Thyroid gland (tissue), 4 donors: ENCODE results near the gene ACSBG1. TPM values are rescaled to one million over a fixed set of nuclear protein-coding genes. Genes with fewer than 3 reads are reported as not detected.

Experiments used
- DNase-seq, 2 donors: peaks; one replicate each; pipeline ENCODE4 v3.0.0-alpha.2; 2019
- H3K27ac ChIP-seq, 3 donors: fragments of 200-600 bp; sonication (generic); 1 replicate in 2 of 3; 2 replicates in 1 of 3; pipeline ENCODE4 v1.5.1; 2016 to 2019; ENCODE audit warnings: mild to moderate bottlenecking in 1 of 3, moderate library complexity in 1 of 3
- H3K27me3 ChIP-seq: fragments of 200-600 bp; sonication (generic); one replicate; pipeline ENCODE4 v1.5.1; 2019
- H3K36me3 ChIP-seq, 2 donors: fragments of 200-600 bp; sonication (generic); one replicate each; pipeline ENCODE4 v1.5.1; 2016 to 2019
- H3K4me1 ChIP-seq, 2 donors: fragments of 200-600 bp; sonication (generic); one replicate each; pipeline ENCODE4 v1.5.1; 2017 to 2019
- H3K4me3 ChIP-seq, 3 donors: fragments of 200-600 bp; sonication (generic); replicated peaks in 1 of 3; 1 replicate in 2 of 3; 2 replicates in 1 of 3; pipeline ENCODE4 v1.5.1; 2016; ENCODE audit warnings: mild to moderate bottlenecking in 1 of 3
- H3K9me3 ChIP-seq: fragments of 200-600 bp; sonication (generic); one replicate; pipeline ENCODE4 v1.5.1; 2017
- CTCF ChIP-seq, 6 experiments: fragments of 200-600 bp in 3 of 6; fragments of 450-650 bp in 3 of 6; sonication (generic) in 3 of 6; IDR thresholded peaks; one replicate each; pipeline ENCODE4 v1.5.1; 2016 to 2019; ENCODE audit warnings: antibody characterized with exemption in 6 of 6, mild to moderate bottlenecking in 2 of 6, inconsistent platforms in 1 of 6, moderate library complexity in 1 of 6
- POLR2A ChIP-seq, 2 donors: fragments of 450-650 bp; IDR thresholded peaks; one replicate each; pipeline ENCODE4 v1.6.1; 2017; ENCODE audit warnings: antibody characterized with exemption in 2 of 2, mild to moderate bottlenecking in 2 of 2, moderate library complexity in 1 of 2
- WGBS, 2 donors: methylation state at CpG; one replicate each; pipeline ENCODE4 v1.1.5; 2017; 5-methylcytosine and 5-hydroxymethylcytosine counted together
- intact Hi-C: fragments of 100-400 bp; cut with DNase I; formaldehyde crosslinking; loops from one replicate; pipeline ENCODE4 v1.15.1; 2023
- total RNA-seq, 4 donors: library from RNA; depleted of rRNA; stranded (reverse); fragments of >200 nt; gene quantifications; one replicate each; pipeline ENCODE4 v1.2.3, GENCODE V29; 2016

The ACSBG1 gene
- total RNA-seq, 4 donors from 2014 or later, result not detected

DNA sequence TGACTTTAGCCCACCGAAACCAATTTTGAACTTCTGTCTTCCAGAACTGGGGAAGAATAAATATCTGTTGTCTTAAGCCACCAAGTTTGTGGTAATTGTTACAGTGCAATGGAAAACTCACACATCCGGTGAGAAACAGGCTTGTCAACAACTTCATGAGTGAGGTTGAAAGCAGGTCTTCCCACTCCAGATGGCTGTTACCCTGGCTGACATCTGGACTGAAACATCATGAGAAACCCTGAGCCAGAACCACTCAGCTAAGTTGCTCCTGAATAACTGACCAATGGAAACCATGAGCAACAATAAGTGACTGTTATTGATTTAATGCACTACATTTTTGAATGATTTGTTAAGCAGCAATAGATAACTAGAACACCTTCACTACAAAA, 10.3 kb downstream of the ACSBG1 start:
- H3K4me3 ChIP-seq, result no peak overlapping the region
- H3K27ac ChIP-seq, result no peak overlapping the region
- no peaks in the 10 kb centered on the region for H3K27me3 ChIP-seq
- TF ChIP-seq CTCF (IDR thresholded peaks at IDR 0.05) (no peak), POLR2A (IDR thresholded peaks at IDR 0.05) (no peak)
- WGBS, 2 donors, result 71 to 76% methylated on average over 2 of the region's 2 CpGs
- intact Hi-C loops, result no loop called here
- no peak for DNase-seq
- H3K9me3 ChIP-seq, result no peaks in the 10 kb centered on the region
- no peaks in the 10 kb centered on the region for H3K36me3 ChIP-seq
- H3K4me1 ChIP-seq, result no peaks in the 10 kb centered on the region

GRCh38 chr15:78223396-78224022, 10.9 kb downstream of the ACSBG1 start:
- Histone ChIP-seq H3K4me3 (no peak overlapping the region), H3K4me1 (no peaks in the 10 kb centered on the region), H3K36me3 (no peaks in the 10 kb centered on the region), H3K9me3 (no peaks in the 10 kb centered on the region), H3K27ac (no peak overlapping the region), H3K27me3 (no peaks in the 10 kb centered on the region)
- DNase-seq, result no peak
- intact Hi-C loops, result no loop called here
- WGBS, 2 donors, result 68 to 75% methylated on average over 4 of the region's 4 CpGs
- TF ChIP-seq CTCF (IDR thresholded peaks at IDR 0.05) (no peak), POLR2A (IDR thresholded peaks at IDR 0.05) (no peak)

DNA sequence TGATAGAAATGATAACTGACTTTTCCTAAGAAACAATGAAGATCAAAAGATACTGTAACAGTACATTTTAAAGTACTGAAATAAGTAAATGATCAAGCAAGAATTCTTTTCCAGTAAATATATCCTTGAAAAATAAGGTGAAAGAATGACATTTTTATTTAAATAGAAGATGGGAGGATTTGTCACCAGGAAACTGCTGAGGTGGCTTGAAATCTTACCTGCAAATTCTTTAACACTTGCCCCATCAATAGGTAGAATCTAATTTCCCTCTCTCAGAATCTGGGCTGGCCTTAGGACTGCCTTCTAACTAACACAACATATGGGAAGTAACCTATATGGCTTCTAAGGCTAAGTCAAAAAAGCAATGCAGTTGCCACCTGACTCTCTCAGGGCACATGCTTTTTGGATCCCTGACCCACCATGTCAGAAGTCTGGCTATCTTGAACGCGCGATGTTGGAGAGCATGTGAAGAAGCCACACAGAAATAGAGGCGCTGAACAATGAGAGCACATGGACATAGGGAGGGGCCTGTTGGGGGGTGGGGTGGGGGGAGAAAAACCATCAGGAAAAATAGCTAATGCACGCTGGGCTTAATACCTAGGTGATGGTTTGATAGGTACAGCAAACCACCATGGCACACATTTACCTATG, 11.5 kb downstream of the ACSBG1 start:
- H3K36me3 ChIP-seq, result no peaks in the 10 kb centered on the region
- no peak overlapping the region for H3K27ac ChIP-seq
- H3K4me3 ChIP-seq, result no peak overlapping the region
- no peaks in the 10 kb centered on the region for H3K9me3 ChIP-seq
- no peak for DNase-seq
- WGBS, 2 donors, result 83 to 92% methylated on average over 5 of the region's 5 CpGs
- no peaks in the 10 kb centered on the region for H3K4me1 ChIP-seq
- intact Hi-C loops, result no loop called here
- H3K27me3 ChIP-seq, result no peaks in the 10 kb centered on the region
- TF ChIP-seq CTCF (IDR thresholded peaks at IDR 0.05) (no peak), POLR2A (IDR thresholded peaks at IDR 0.05) (no peak)

DNA sequence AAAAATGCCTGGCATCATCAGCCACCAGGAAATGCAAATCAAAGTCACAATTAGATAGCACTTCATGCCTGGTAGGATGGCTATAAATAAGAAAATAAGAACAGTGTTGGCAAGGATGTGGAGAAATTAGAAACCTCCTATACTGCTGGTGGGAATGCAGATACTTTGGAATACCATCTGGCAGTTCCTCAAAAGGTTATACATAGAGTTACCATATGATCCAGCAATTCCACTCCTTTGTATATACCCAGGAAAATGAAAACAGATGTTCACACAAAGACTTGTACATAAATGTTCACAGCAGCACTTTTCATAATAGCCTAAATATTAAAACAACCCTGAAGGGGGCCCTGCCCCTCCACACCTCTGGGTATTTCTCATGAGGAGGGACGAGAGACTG, 13.7 kb downstream of the ACSBG1 start:
- no peak overlapping the region for H3K4me3 ChIP-seq
- no peaks in the 10 kb centered on the region for H3K9me3 ChIP-seq
- WGBS, 2 donors, result 80 to 94% methylated on average over 1 of the region's 1 CpG
- no peaks in the 10 kb centered on the region for H3K27me3 ChIP-seq
- H3K36me3 ChIP-seq, result no peaks in the 10 kb centered on the region
- DNase-seq, result no peak
- H3K27ac ChIP-seq, result no peak overlapping the region
- TF ChIP-seq POLR2A (IDR thresholded peaks at IDR 0.05), result no peak
- TF ChIP-seq CTCF (IDR thresholded peaks at IDR 0.05), result no peak
- peaks cover 0 to 14% of the 10 kb centered on the region in 2 donors for H3K4me1 ChIP-seq
- intact Hi-C loops, result no loop called here

GRCh38 chr15:78216276-78217104, 17.9 kb downstream of the ACSBG1 start:
- no peaks in the 10 kb centered on the region for H3K27me3 ChIP-seq
- no peaks in the 10 kb centered on the region for H3K9me3 ChIP-seq
- TF ChIP-seq CTCF (IDR thresholded peaks at IDR 0.05), result no peak
- no peak for TF ChIP-seq POLR2A (IDR thresholded peaks at IDR 0.05)
- H3K4me1 ChIP-seq, result peaks cover 0 to 18% of the 10 kb centered on the region in 2 donors
- peak; percentile 45 to 63 for DNase-seq
- intact Hi-C loops, result no loop called here
- no peak overlapping the region for H3K4me3 ChIP-seq
- WGBS, 2 donors, result 75 to 79% methylated on average over 7 of the region's 7 CpGs
- no peaks in the 10 kb centered on the region for H3K36me3 ChIP-seq
- no peak overlapping the region for H3K27ac ChIP-seq
